Stimulated activated CD4-positive, alpha-beta T cell treated with anti-CD3 and anti-CD28 coated beads, Interleukin-15, amount 100 ng/mL, for 1 hour (primary cell): ENCODE measurements around the gene MSANTD1.

ENCODE experiments used
- DNase-seq, 2 donors: peaks; one replicate each; pipeline ENCODE4 v3.0.0-alpha.2; 2020; ENCODE audit warnings: low read depth in 1 of 2, low spot score in 1 of 2

MSANTD1 gene

GRCh38 chr4:3262208-3263052 is 13.5 kb downstream of the MSANTD1 start:
- no peak for DNase-seq

GRCh38 chr4:3263053-3263875 is 14.3 kb downstream of the MSANTD1 start:
- no peak for DNase-seq

GRCh38 chr4:3263876-3264193 is 14.9 kb downstream of the MSANTD1 start:
- DNase-seq: no peak

GRCh38 chr4:3266076-3266475 is 17.1 kb downstream of the MSANTD1 start:
- no peak for DNase-seq

GRCh38 chr4:3267576-3268394 is 18.8 kb downstream of the MSANTD1 start:
- no peak for DNase-seq

GRCh38 chr4:3268395-3269104 is 19.6 kb downstream of the MSANTD1 start:
- DNase-seq: no peak

GRCh38 chr4:3269105-3269927 is 20.4 kb downstream of the MSANTD1 start:
- no peak for DNase-seq

GRCh38 chr4:3269991-3270611 is 21.1 kb downstream of the MSANTD1 start:
- no peak for DNase-seq

- no peak for DNase-seq
Observed at GRCh38 chr4:3271131-3271530, 22.2 kb downstream of the MSANTD1 start.

GRCh38 chr4:3276986-3277385 is 28.0 kb downstream of the MSANTD1 start:
- no peak for DNase-seq

- no peak for DNase-seq
Observed at GRCh38 chr4:3280466-3280865, 31.5 kb downstream of the MSANTD1 start.

- no peak for DNase-seq
Observed at GRCh38 chr4:3283483-3283882, 34.5 kb downstream of the MSANTD1 start.

- no peak for DNase-seq
Observed at GRCh38 chr4:3283916-3284315, 35.0 kb downstream of the MSANTD1 start.

GRCh38 chr4:3284734-3285557 is 36.0 kb downstream of the MSANTD1 start:
- DNase-seq: no peak

- no peak for DNase-seq
Observed at GRCh38 chr4:3285558-3286334, 36.8 kb downstream of the MSANTD1 start.

- no peak for DNase-seq
Observed at GRCh38 chr4:3286335-3287175, 37.6 kb downstream of the MSANTD1 start.
